Measurements from ENCODE around the gene DFFA.
"Not testable (repeated sequence)": the region's sequence is repeated elsewhere in the genome, so short reads cannot be mapped to it uniquely, and the experiment has no call there.

The DFFA gene

GRCh38 chr1:10425826-10426534 is 46.3 kb downstream of the DFFA start:
- not testable (repeated sequence) for DNase-seq

- no peak for DNase-seq
Measured at GRCh38 chr1:10424651-10425050, 47.7 kb downstream of the DFFA start.

- DNase-seq, result no peak
Measured at GRCh38 chr1:10424034-10424433, 48.3 kb downstream of the DFFA start.

GRCh38 chr1:10421637-10422036 is 50.7 kb downstream of the DFFA start:
- DNase-seq, result no peak

- DNase-seq, result no peak
Measured at GRCh38 chr1:10419351-10419750, 53.0 kb downstream of the DFFA start.

- DNase-seq, result not testable (repeated sequence)
Measured at GRCh38 chr1:10418741-10419140, 53.6 kb downstream of the DFFA start.

GRCh38 chr1:10415967-10416366 is 56.4 kb downstream of the DFFA start:
- DNase-seq, result not testable (repeated sequence)

GRCh38 chr1:10415211-10415930 is 57.0 kb downstream of the DFFA start:
- DNase-seq, result no peak

- no peak for DNase-seq
Measured at GRCh38 chr1:10407201-10407600, 65.1 kb downstream of the DFFA start.

Measured in kidney glomerular epithelial cell (primary cell).